HG02840 (cell line): ENCODE results near the gene GPRC5D.

Experiments
- ATAC-seq: cut with Tn5 transposase; IDR thresholded peaks from one replicate; pipeline ENCODE4 v1.9.1; 2021; ENCODE audit warnings: mild to moderate bottlenecking, moderate library complexity, moderate number of reproducible peaks; ENCODE audit not compliant: unreplicated experiment, low FRiP score

Gene GPRC5D

GRCh38 chr12:12952036-12952435 is at the start of gene GPRC5D:
GPRC5D (minus strand) TSS chr12:12952170; CDS start chr12:12950384, 1,786 bp downstream.
- no peak for ATAC-seq

GRCh38 chr12:13001775-13002040 is 49.7 kb upstream of the GPRC5D start:
- no peak for ATAC-seq

- no peak for ATAC-seq
Observed at GRCh38 chr12:13000925-13001774, 49.2 kb upstream of the GPRC5D start.

GRCh38 chr12:13000616-13000924 is 48.6 kb upstream of the GPRC5D start:
- peak; percentile 35 for ATAC-seq

GRCh38 chr12:12999959-13000615 is 48.1 kb upstream of the GPRC5D start, which contains the start of gene HEBP1:
HEBP1 (minus strand) TSS chr12:13000265; CDS start chr12:13000114, 151 bp downstream.
- ATAC-seq, result peak; percentile 74

GRCh38 chr12:12999271-12999958 is 47.4 kb upstream of the GPRC5D start:
- ATAC-seq, result no peak

DNA sequence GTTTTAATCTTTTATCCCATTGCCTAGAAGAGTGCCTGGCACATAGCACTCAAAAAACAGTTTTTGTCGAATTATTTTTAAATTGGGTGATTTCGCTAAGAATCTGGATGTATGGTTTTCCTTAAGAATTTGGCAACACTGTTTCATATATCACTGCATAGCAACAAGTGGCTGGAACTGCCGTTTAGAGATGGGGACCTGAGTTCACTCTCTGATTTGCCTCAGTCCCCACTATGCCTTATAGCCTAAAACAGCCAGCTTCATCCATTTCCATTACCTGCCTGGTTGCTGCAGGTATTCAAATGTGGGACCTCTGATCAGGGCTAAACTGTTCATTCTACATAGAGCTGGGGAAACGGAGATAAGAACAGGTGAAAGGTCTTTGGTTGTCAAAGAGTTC is 46.3 kb upstream of the GPRC5D start:
- ATAC-seq, result no peak

DNA sequence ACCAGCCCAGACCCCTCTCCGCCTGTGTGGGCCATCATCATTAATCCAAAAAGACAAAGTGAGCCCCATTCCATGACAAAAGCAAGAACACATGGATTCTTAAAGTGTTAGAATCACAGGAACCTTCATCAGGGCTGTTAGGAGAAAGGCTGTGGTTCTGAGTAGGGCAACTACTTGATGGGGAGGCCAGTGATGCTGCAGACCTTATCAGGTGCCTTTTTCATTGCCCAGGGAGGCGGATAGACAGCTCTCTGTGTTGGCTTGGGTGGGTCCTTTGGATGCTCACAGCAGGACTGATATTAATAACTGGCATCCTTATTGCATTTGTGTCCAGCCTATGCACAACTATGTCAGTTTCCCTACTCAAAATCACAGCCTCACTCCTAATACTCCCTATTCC is 45.8 kb upstream of the GPRC5D start:
- ATAC-seq, result no peak

DNA sequence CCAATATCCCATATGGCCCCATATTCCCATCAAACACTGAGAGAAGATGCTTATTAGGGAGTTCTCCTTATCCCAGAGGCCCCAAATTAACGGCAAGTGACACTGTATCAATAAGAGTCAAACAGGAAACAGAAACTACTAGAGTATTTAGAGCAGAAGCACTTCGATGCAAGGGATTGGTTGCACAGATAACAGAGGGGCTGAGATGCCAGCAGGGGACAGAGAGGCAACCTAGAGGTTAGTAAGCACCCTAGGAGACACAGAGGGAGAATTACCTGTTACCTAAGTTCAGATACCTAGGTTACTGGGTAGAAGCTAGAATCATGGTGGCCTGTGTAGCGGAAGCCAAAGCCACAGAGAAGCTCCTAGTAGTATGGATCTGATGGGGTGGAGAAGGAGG is 45.2 kb upstream of the GPRC5D start:
- ATAC-seq, result no peak

GRCh38 chr12:12996209-12996608 is 44.2 kb upstream of the GPRC5D start:
- no peak for ATAC-seq

DNA sequence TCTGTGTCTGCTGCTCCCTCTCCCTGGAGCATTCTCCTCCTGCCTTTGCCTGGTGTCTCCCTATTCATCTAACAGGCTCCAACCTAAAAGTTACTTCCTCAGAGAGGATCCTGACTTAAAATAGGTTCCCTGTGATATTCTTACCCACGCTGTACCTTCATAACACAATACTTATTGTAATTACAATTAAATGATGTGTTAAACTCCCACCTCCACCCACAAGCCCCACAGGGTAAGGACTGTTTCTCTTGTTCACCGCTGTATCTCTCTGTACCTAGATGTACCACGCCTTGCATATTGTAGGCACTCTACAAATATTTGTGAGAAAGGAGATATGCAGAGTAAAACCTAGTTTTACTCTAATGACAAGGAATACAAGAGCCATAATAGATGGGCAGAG is 43.1 kb upstream of the GPRC5D start:
- no peak for ATAC-seq

DNA sequence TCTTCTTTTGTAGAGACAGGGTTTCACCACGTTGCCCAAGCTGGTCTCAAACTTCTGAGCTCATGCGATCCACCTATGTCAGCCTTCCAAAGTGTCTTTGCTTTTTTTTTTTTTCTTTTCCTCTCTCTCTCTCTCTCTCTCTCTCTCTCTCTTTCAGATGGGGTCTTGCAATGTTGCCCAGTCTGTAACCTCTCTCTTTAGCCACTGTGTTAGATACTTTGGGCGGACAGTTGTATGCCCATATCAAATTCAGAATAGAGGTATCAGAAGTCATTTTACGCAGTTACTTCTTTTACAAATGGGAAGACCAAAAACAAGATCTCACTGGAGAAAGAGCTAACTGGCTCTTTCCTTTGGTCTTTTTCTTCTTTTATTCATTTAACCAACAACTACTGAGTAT is 41.4 kb upstream of the GPRC5D start:
- ATAC-seq, result no peak

DNA sequence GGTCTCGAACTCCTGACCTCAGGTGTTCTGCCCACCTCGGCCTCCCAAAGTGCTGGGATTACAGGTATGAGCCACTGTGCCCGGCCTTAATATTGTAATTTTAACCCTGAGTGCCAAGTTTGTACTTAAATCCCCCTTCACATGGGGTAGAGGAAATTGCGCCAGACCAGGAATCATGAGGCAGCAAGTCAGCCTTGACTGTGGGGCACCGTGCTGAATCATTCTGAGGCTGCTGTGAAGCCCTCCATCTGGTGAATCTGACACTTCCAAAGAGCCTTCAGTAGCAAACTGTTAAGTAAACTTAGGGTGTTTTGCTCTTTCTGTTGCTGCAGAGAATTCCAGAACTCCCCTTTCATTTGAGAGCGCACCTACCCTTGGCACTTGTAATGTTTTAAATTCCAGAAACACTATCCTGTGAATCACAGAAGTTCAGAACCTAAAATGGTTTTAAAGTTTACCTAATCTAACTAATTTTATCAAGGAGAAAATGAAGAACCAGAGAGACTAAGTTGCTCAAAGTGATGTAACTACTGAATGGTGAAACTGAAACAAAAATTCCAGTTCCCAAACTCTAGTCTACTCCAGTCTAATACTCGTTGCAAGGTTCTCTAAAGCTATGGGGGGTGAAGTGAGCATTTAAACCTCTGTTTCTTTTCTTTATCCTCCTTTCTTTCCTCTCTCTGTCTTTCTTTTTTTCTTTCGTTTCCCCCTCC is 40.6 kb upstream of the GPRC5D start:
- ATAC-seq, result no peak

- no peak for ATAC-seq
Observed at GRCh38 chr12:12990700-12991468, 38.9 kb upstream of the GPRC5D start.

DNA sequence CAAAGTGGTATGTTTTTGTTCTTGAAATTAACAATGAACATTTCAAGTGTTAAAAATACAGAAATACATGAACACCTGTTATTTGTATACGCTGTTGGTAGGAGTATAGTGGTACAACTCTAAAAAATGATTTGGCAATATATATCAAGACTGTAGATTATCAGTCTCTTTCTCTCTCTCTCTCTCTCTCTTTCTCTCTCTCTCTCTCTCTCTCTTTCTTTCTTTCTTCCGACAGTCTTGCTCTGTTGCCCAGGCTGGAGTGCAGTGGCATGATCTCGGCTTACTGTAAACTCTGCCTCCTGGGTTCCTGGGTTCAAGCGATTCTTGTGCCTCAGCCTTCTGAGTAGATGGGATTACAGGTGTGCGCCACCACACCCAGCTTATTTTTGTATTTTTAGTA is 35.5 kb upstream of the GPRC5D start:
- ATAC-seq, result no peak

DNA sequence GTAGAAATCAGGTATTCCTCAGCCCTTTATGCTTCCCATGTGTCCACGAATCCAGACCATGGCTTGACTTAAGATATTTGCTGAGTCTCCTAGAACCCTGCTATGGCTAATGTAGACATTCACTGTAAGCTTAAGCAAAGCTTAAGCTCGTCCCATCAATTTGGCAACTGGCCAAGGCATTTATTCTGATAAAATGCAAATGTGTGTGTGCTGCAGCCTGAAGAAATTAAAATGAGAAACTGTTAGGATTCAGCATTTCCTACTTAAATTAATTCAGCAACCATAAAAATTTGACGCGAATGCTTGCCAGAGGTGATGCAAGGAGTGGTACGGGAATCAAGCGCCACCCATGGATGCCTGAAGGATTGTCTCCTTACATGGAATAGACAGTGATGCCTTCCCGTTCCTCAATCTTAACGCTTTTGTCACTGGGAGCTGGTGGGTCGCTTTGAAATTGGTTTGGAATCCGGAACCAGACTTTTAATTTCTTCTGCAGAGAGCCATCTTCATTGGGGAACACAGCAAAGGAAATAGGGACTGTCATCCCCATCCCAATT is 34.9 kb upstream of the GPRC5D start:
- no peak for ATAC-seq

- no peak for ATAC-seq
Observed at GRCh38 chr12:12985817-12986408, 33.9 kb upstream of the GPRC5D start.

DNA sequence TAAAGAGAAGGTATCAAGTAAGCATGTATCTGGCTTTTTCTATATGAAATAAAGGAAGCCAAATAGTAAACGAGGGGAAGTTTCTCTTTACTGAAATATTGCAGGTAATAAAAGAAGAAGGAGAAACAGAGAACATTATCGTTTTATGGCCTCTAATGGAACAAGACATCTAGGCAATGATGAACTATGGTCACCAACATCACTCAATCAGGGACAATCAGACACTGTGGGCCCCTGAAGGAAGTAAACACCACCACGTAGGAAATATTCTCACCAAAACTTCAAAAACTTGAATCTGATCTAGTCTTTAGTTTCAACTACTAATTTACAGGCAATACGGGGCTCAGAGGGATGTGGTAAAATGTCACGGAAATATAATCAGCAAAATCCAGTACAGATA is 32.2 kb upstream of the GPRC5D start:
- ATAC-seq, result no peak

DNA sequence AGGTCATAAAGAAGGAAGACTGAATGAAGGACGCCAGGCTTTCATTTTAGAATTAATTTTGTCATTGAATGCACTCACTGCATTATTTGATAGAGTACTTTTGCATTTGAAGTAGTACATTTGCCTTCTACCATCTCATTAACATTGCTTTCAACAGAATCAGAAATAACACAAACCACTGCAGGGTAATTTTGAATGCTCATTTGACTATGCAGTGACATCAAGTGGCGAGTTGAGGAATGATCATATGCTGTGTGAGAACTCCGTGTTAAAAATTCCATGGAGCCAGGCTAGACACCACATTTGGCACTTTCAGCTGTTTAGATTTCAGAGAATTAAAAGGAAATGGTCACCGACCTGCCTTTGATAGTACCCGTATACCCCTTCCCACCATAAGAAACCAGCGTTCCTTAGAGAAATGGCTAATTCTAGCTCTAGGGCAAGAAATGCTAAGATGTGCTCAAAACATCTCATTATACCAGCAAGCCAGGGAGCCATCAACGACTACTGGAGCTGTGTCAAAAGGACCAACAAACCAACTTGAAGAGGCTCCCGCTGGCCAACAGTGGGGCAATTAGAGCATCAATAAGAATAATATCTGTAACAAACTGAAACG is 31.6 kb upstream of the GPRC5D start:
- no peak for ATAC-seq
